Renal cortical epithelial cell (primary cell): ENCODE results near the gene PDE2A. TPM values are rescaled to one million over a fixed set of nuclear protein-coding genes. Genes with fewer than 3 reads are reported as not detected.
"Not testable (repeated sequence)": the region's sequence is repeated elsewhere in the genome, so short reads cannot be mapped to it uniquely, and the experiment has no call there.

Source experiments
- DNase-seq: peaks from one replicate; pipeline ENCODE4 v3.0.0-alpha.2; 2011; ENCODE audit warnings: low read depth
- total RNA-seq: library from RNA; depleted of rRNA; stranded (reverse); fragments of >200 nt; gene quantifications from 2 replicates; pipeline ENCODE4 v1.2.3, GENCODE V29; 2014

The PDE2A gene
- total RNA-seq, 1 donor from 2014 or later = 0.50 TPM

DNA sequence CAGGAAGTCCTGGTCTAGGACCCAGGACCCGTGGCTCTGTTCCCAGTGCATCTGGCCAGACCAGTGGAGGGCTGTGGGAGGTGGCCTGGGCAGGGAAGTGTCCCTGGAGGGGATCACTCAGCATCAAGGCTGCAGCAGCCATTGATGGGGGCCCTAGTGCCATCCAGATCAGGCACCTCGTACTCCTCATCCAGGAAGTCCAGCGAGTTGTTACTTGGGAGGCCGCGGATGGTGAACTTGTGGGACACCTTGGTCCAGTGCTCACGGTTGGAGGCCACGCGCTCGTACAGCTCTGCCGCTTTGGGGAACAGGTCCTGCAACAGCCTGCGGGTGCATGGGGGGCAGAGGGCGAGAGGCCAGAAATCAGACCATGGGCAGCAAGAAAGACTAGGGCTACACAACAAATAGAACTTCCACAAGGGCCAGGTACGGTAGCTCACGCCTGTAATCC lies 96.9 kb downstream of the PDE2A start:
- DNase-seq = no peak

GRCh38 chr11:72576661-72577060 lies 97.6 kb downstream of the PDE2A start:
- no peak for DNase-seq

- DNase-seq = no peak
These were observed 98.0 kb downstream of the PDE2A start for GRCh38 chr11:72576243-72576595.

DNA sequence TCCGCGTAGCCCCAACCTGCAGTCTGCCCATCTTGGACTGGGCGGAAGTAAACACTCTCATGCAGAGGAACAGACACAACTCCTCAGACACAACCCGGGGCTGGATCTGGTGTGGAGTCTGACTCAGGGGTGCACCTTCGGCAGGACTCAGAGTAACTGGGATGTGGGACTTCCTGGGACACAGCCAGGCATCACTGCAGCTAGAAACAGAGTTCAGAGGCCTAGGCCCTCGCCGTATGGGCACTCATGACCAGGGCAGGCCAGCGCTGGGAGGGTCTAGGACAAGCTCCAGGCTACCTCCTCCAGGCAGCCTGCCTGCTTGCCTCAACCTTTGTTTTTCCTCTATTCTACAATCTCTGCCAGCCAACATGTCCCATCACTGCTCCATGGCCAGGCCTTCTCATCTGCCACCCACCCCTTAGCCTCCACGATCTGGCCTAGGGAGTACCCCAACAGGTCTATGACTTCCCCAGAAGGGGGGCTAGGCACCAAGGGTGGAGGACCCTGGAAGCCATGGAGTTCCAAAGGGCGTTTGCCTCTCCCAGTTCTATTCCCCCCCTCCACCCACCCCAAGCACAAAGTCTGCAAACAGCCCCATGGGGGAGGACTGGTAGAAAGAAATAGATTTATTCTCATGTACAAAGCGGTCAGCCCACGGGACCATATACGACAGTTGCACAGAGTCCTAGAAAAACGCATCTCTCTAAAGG lies 98.5 kb downstream of the PDE2A start:
- no peak for DNase-seq

- no peak for DNase-seq
These were observed 99.4 kb downstream of the PDE2A start for GRCh38 chr11:72574548-72575460.

- DNase-seq = no peak
These were observed 100.3 kb downstream of the PDE2A start for GRCh38 chr11:72573855-72574445.

DNA sequence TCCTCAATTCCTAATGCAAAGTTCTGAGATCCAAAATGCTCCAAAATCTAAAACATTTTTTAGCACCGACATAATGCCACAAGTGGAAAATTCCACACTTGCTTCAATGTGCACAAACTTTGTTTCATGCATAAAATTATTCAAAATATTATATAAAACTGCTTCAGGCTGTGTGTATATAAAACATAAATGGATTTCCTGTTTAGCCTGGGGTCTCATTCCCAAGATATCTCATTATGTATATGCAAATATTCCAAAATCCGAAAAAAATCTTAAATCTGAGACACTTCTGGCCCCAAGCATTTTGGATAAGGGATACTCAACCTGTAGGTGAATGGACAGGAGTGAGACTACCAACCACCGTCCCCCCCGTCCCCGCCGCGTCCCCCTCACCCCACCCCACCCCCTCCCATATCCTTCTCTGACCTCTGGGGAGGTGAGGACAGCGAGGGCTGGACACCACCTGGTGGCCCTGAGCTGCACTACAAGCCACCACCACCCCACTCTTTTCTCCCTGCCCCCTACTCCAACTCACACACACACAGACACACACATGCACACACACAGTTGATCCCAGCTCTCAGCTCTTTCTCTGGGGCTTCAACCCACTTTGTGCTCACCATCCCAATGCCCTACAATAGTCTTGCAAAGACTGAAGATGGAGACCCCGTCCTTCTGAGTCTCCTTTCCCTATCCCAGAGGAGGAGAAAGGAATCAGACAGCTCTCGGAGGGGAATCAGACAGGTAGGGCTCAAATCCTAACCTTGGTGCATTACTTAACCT lies 101.0 kb downstream of the PDE2A start:
- peak; percentile 10 for DNase-seq

DNA sequence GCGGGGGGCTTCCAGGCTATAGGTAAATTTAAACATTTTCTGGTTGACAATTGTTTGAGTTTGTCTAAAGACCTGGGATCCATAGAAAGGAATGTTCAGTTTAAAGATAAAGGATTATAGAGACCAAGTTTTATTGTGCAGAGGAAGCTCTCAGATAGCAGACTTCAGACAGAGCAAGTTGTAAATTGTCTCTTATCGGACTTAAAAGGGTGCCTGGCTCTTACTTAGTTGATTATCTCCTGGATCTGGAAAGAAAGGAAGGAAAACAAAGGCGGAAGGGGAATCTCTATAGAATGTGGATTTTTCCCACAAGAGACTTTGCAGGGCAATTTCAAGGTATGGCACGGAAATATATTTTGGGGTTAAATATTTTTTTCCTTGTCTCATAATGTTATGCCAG lies 101.7 kb downstream of the PDE2A start:
- DNase-seq = not testable (repeated sequence)

GRCh38 chr11:72570893-72571661 lies 103.1 kb downstream of the PDE2A start:
- no peak for DNase-seq

GRCh38 chr11:72569966-72570892 lies 104.0 kb downstream of the PDE2A start:
- peak; percentile 82 for DNase-seq

GRCh38 chr11:72568861-72569260 lies 105.4 kb downstream of the PDE2A start:
- peak; percentile 16 for DNase-seq

- DNase-seq = peak; percentile 39
These were observed 111.8 kb downstream of the PDE2A start for GRCh38 chr11:72562431-72562830.

DNA sequence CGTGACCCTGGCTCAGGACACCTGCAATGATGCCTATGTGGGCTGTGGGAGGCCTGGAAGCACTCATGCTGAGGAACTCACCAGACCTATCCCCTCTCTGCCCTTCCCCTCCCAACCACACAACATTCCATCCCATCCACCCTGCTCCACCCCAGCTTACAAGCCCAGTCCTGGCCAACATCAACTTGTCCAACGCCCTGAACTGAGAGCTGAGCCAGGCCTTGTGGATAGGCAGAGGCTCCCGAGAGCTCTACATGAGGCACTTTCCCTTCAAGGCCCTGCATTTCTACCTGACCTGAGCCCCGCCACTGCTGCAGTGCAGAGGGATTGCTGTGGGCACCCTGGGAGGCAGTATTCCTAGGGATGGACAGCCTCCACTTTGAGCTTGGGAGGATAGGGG lies 112.4 kb downstream of the PDE2A start:
- DNase-seq = no peak

- not testable (repeated sequence) for DNase-seq
These were observed 113.4 kb downstream of the PDE2A start for GRCh38 chr11:72560864-72561263.

GRCh38 chr11:72556433-72556832 lies 117.8 kb downstream of the PDE2A start:
- no peak for DNase-seq

GRCh38 chr11:72555014-72555522 lies 119.2 kb downstream of the PDE2A start:
- DNase-seq = not testable (repeated sequence)

DNA sequence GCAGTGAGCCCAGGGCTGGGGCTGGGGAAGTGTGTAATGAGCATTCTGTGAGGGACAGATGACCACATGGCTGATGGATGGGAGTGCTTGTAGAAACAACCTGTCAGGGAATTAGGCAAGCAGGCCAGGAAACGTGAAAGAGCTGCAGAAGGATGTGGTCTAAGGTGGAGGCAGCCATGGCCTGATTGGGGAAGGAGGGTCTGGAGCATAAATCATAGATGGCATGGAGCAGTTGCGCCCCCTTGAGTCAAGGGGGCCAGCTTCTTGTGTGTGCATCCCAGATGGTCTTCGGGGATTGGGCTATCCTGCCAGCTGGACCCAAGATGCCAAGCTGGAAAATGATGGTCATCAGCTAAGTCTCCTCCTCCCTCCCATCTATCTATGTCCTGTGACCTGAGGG lies 120.5 kb downstream of the PDE2A start:
- no peak for DNase-seq

DNA sequence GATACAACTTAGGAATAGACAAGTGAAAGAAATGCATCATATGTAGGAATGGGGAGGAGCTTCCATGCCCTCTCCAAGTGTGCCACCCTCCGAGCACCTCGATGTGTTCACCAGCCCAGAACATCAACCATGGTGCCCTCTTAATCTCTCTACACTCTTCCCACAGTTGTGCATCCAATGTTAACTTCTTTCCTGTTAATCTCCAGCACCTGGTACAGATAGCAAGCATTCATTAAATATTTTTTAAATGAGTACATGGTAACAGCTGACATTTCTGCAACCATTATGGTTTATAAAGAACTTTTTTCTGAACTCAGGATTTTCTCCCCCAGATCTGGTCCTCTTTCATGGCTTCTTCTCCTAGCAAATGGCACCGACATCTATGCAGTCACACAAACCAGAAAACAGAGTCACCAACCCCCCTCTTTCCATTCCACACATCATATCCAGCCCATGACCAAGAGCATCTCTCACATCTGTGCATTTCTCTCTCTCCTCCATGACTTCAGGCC lies 121.8 kb downstream of the PDE2A start:
- DNase-seq = peak; percentile 3

- no peak for DNase-seq
These were observed 122.7 kb downstream of the PDE2A start for GRCh38 chr11:72551571-72551970.
